Cardiac muscle cell (in vitro differentiated cells and primary cell): ENCODE results near the gene CPLX3. TPM values are rescaled to one million over a fixed set of nuclear protein-coding genes. Genes with fewer than 3 reads are reported as not detected.

ENCODE experiments used
- DNase-seq, 2 donors: peaks; one replicate each; pipeline versions ENCODE4 v3.0.0 to v3.0.0-alpha.2; 2010 to 2017; ENCODE audit warnings: low read depth in 1 of 2, low spot score in 1 of 2
- H3K27ac ChIP-seq: fragments of 200-600 bp; sonication (generic); 2 replicates; pipeline ENCODE4 v1.5.1; 2016
- H3K27me3 ChIP-seq: fragments of 200-600 bp; sonication (generic); 2 replicates; pipeline ENCODE4 v1.6.0; 2016; ENCODE audit warnings: control low read depth
- H3K36me3 ChIP-seq: fragments of 200-600 bp; sonication (generic); 2 replicates; pipeline ENCODE4 v1.5.1; 2016; ENCODE audit warnings: control low read depth
- H3K4me1 ChIP-seq: fragments of 200-600 bp; sonication (generic); 2 replicates; pipeline ENCODE4 v1.8.1; 2017; ENCODE audit warnings: low read depth, mild to moderate bottlenecking, mixed run types
- H3K4me3 ChIP-seq: fragments of 200-600 bp; sonication (generic); 2 replicates; pipeline ENCODE4 v1.5.1; 2016; ENCODE audit warnings: mild to moderate bottlenecking
- H3K9me3 ChIP-seq: fragments of 200-600 bp; sonication (generic); 2 replicates; pipeline ENCODE4 v1.5.1; 2017; ENCODE audit warnings: low read depth, mild to moderate bottlenecking, control low read depth
- CTCF ChIP-seq: IDR thresholded peaks from 2 replicates; pipeline ENCODE4 v1.5.1; 2012; ENCODE audit warnings: low read depth, mild to moderate bottlenecking, low read length
- polyA plus RNA-seq: library from polyadenylated mRNA; unstranded; fragments of >200 nt; fragmentation: Nextera tagmentation; extraction: Ambion mirVana; gene quantifications from 2 replicates; pipeline ENCODE4 v1.2.1, GENCODE V29; 2016
- total RNA-seq: library from RNA; depleted of rRNA; stranded (reverse); fragments of >200 nt; gene quantifications from 2 replicates; pipeline ENCODE4 v1.2.3, GENCODE V29; 2016

Gene CPLX3
- total and polyA plus RNA-seq, 2 experiments from 2014 or later: not detected

- Histone ChIP-seq H3K36me3 (no peaks in the 10 kb centered on the region), H3K27ac (no peak overlapping the region), H3K4me3 (no peak overlapping the region), H3K9me3 (no peaks in the 10 kb centered on the region), H3K4me1 (no peaks in the 10 kb centered on the region), H3K27me3 (no peaks in the 10 kb centered on the region)
- no peak for DNase-seq
- no peak for TF ChIP-seq CTCF
These were observed 16.5 kb upstream of the CPLX3 start for GRCh38 chr15:74809956-74810355.

- DNase-seq: peak in 1 of 2 donors; percentile 49
- TF ChIP-seq CTCF: no peak
These were observed 13.9 kb upstream of the CPLX3 start, which contains the start of gene LMAN1L for GRCh38 chr15:74812533-74812932. Gene LMAN1L, plus strand, starts transcription at chr15:74812835. Its CDS starts 20 bp downstream, at chr15:74812855.

GRCh38 chr15:74815121-74815934 lies 11.1 kb upstream of the CPLX3 start:
- no peak overlapping the region for H3K4me3 ChIP-seq
- H3K27ac ChIP-seq: no peak overlapping the region
- DNase-seq: no peak
- no peaks in the 10 kb centered on the region for H3K9me3 ChIP-seq
- H3K27me3 ChIP-seq: no peaks in the 10 kb centered on the region
- no peaks in the 10 kb centered on the region for H3K36me3 ChIP-seq
- no peak for TF ChIP-seq CTCF
- no peaks in the 10 kb centered on the region for H3K4me1 ChIP-seq

More at GRCh38 chr15:74812533-74812932, 13.9 kb upstream of the CPLX3 start, which contains the start of gene LMAN1L:
- Histone ChIP-seq H3K4me1 (no peaks in the 10 kb centered on the region), H3K27ac (no peak within 1 kb of the TSS), H3K27me3 (no peaks in the 10 kb centered on the region), H3K9me3 (no peaks in the 10 kb centered on the region), H3K36me3 (no peaks in the 10 kb centered on the region), H3K4me3 (no peak within 1 kb of the TSS)

GRCh38 chr15:74815961-74816360 lies 10.5 kb upstream of the CPLX3 start:
- H3K4me3 ChIP-seq: no peak overlapping the region
- no peaks in the 10 kb centered on the region for H3K4me1 ChIP-seq
- no peak for TF ChIP-seq CTCF
- H3K27me3 ChIP-seq: no peaks in the 10 kb centered on the region
- no peak for DNase-seq
- H3K36me3 ChIP-seq: no peaks in the 10 kb centered on the region
- no peaks in the 10 kb centered on the region for H3K9me3 ChIP-seq
- no peak overlapping the region for H3K27ac ChIP-seq

GRCh38 chr15:74816624-74817369 lies 9.6 kb upstream of the CPLX3 start:
- H3K27me3 ChIP-seq: no peaks in the 10 kb centered on the region
- no peak for DNase-seq
- no peak for TF ChIP-seq CTCF
- no peak overlapping the region for H3K27ac ChIP-seq
- H3K4me1 ChIP-seq: no peaks in the 10 kb centered on the region
- no peaks in the 10 kb centered on the region for H3K9me3 ChIP-seq
- no peaks in the 10 kb centered on the region for H3K36me3 ChIP-seq
- H3K4me3 ChIP-seq: no peak overlapping the region
